ENCODE measurements around the gene SLC25A21.

SLC25A21 gene

GRCh38 chr14:36947362-36947761 lies 225.0 kb downstream of the SLC25A21 start:
- ATAC-seq = no peak
- no peak for TF ChIP-seq ZNF8 (CRISPR knock-in tag; IDR thresholded peaks at IDR 0.05)
- TF ChIP-seq TSHZ2 (CRISPR knock-in tag; IDR thresholded peaks at IDR 0.05) = no peak
- TF ChIP-seq ESRRG (CRISPR knock-in tag; IDR thresholded peaks at IDR 0.05) = no peak
- no peak for TF ChIP-seq ZNF565 (CRISPR knock-in tag; conservative IDR thresholded peaks at IDR 0.05; ENCODE audit: low read depth)
- no peak for TF ChIP-seq ARNTL (CRISPR knock-in tag; IDR thresholded peaks at IDR 0.05; ENCODE audit: borderline replicate concordance, low read depth)
- TF ChIP-seq ISL1 (CRISPR knock-in tag; IDR thresholded peaks at IDR 0.05) = no peak
- no peak for TF ChIP-seq ZFP3 (CRISPR knock-in tag; IDR thresholded peaks at IDR 0.05)

GRCh38 chr14:36946872-36947271 lies 225.5 kb downstream of the SLC25A21 start:
- TF ChIP-seq PPARA (CRISPR knock-in tag; IDR thresholded peaks at IDR 0.05; ENCODE audit: borderline replicate concordance) (no peak), CSDC2 (CRISPR knock-in tag; IDR thresholded peaks at IDR 0.05) (no peak), ZNF8 (CRISPR knock-in tag; IDR thresholded peaks at IDR 0.05) (no peak), ARNTL (CRISPR knock-in tag; IDR thresholded peaks at IDR 0.05; ENCODE audit: borderline replicate concordance, low read depth) (no peak), TOX (CRISPR knock-in tag; IDR thresholded peaks at IDR 0.05; ENCODE audit: borderline replicate concordance) (no peak), GLIS3 (CRISPR knock-in tag; IDR thresholded peaks at IDR 0.05) (no peak), CREB5 (CRISPR knock-in tag; IDR thresholded peaks at IDR 0.05; ENCODE audit: low read depth) (no peak), ZC3H10 (CRISPR knock-in tag; IDR thresholded peaks at IDR 0.05) (no peak), ISL1 (CRISPR knock-in tag; IDR thresholded peaks at IDR 0.05) (no peak), OSR1 (CRISPR knock-in tag; IDR thresholded peaks at IDR 0.05) (no peak), PATZ1 (CRISPR knock-in tag; IDR thresholded peaks at IDR 0.05; ENCODE audit: borderline replicate concordance) (no peak), ESRRG (CRISPR knock-in tag; IDR thresholded peaks at IDR 0.05) (no peak), TCF4 (CRISPR knock-in tag; IDR thresholded peaks at IDR 0.05; ENCODE audit: borderline replicate concordance) (no peak), SNAI2 (CRISPR knock-in tag; IDR thresholded peaks at IDR 0.05) (no peak), BACH2 (CRISPR knock-in tag; IDR thresholded peaks at IDR 0.05; ENCODE audit: borderline replicate concordance) (no peak), ZNF70 (CRISPR knock-in tag; IDR thresholded peaks at IDR 0.05) (no peak)
- ATAC-seq = no peak

GRCh38 chr14:36944307-36945010 lies 227.9 kb downstream of the SLC25A21 start:
- no peak for ATAC-seq
- no peak for TF ChIP-seq BACH2 (CRISPR knock-in tag; IDR thresholded peaks at IDR 0.05; ENCODE audit: borderline replicate concordance)
- TF ChIP-seq ARNTL (CRISPR knock-in tag; IDR thresholded peaks at IDR 0.05; ENCODE audit: borderline replicate concordance, low read depth) = no peak
- no peak for TF ChIP-seq CSRNP3 (CRISPR knock-in tag; IDR thresholded peaks at IDR 0.05)
- no peak for TF ChIP-seq PPARA (CRISPR knock-in tag; IDR thresholded peaks at IDR 0.05; ENCODE audit: borderline replicate concordance)
- TF ChIP-seq GLIS3 (CRISPR knock-in tag; IDR thresholded peaks at IDR 0.05) = no peak
- TF ChIP-seq TCF4 (CRISPR knock-in tag; IDR thresholded peaks at IDR 0.05; ENCODE audit: borderline replicate concordance) = no peak
- no peak for TF ChIP-seq PATZ1 (CRISPR knock-in tag; IDR thresholded peaks at IDR 0.05; ENCODE audit: borderline replicate concordance)
- TF ChIP-seq ESRRG (CRISPR knock-in tag; IDR thresholded peaks at IDR 0.05) = no peak
- TF ChIP-seq ZFP3 (CRISPR knock-in tag; IDR thresholded peaks at IDR 0.05) = no peak
- no peak for TF ChIP-seq POU6F1 (CRISPR knock-in tag; IDR thresholded peaks at IDR 0.05; ENCODE audit: borderline replicate concordance, low read depth)
- no peak for TF ChIP-seq CSDC2 (CRISPR knock-in tag; IDR thresholded peaks at IDR 0.05)
